Mesendoderm (in vitro differentiated cells): ENCODE results near the gene PRIM2.
"Not testable (repeated sequence)": the region's sequence is repeated elsewhere in the genome, so short reads cannot be mapped to it uniquely, and the experiment has no call there.

Source experiments
- DNase-seq: peaks from one replicate; pipeline ENCODE4 v3.0.0; 2013
- H2AK5ac ChIP-seq: 2 replicates; pipeline ENCODE4 v1.6.1; 2013; ENCODE audit warnings: low read length, inconsistent platforms
- H2BK120ac ChIP-seq: 2 replicates; pipeline ENCODE4 v1.6.1; 2013; ENCODE audit warnings: low read depth, mild to moderate bottlenecking, low read length, moderate library complexity, mixed read lengths
- H2BK15ac ChIP-seq: replicated peaks from 2 replicates; pipeline ENCODE4 v1.6.1; 2013; ENCODE audit warnings: low read depth, mild to moderate bottlenecking, moderate library complexity
- H2BK5ac ChIP-seq: 2 replicates; pipeline ENCODE4 v1.6.1; 2013; ENCODE audit warnings: low read length, inconsistent platforms
- H3K18ac ChIP-seq: 2 replicates; pipeline ENCODE4 v1.6.1; 2013; ENCODE audit warnings: mild to moderate bottlenecking, low read length, mixed read lengths
- H3K23ac ChIP-seq: one replicate; pipeline ENCODE4 v1.6.1; 2013; ENCODE audit warnings: low read length
- H3K27ac ChIP-seq: 2 replicates; pipeline ENCODE4 v1.5.1; 2013; ENCODE audit warnings: low read depth, mild to moderate bottlenecking, inconsistent platforms, low read length, moderate library complexity
- H3K27me3 ChIP-seq: 2 replicates; pipeline ENCODE4 v1.6.1; 2013; ENCODE audit warnings: low read length, control low read depth, mild to moderate bottlenecking, inconsistent platforms; ENCODE audit not compliant: insufficient read depth, poor library complexity
- H3K36me3 ChIP-seq: 2 replicates; pipeline ENCODE4 v1.6.1; 2013; ENCODE audit warnings: low read length, inconsistent platforms; ENCODE audit not compliant: control insufficient read depth, insufficient read depth
- H3K4ac ChIP-seq: one replicate; pipeline ENCODE4 v1.6.1; 2013; ENCODE audit warnings: low read depth, mild to moderate bottlenecking, low read length, moderate library complexity
- H3K4me1 ChIP-seq: 2 replicates; pipeline ENCODE4 v1.6.1; 2013; ENCODE audit warnings: low read depth, low read length, inconsistent platforms; ENCODE audit not compliant: control insufficient read depth
- H3K4me2 ChIP-seq: 2 replicates; pipeline ENCODE4 v1.6.1; 2013; ENCODE audit warnings: low read length
- H3K4me3 ChIP-seq: 2 replicates; pipeline ENCODE4 v1.5.1; 2013; ENCODE audit warnings: mild to moderate bottlenecking, low read length
- H3K56ac ChIP-seq: one replicate; pipeline ENCODE4 v1.6.1; 2013; ENCODE audit warnings: low read length
- H3K79me1 ChIP-seq: 2 replicates; pipeline ENCODE4 v1.6.1; 2013; ENCODE audit warnings: low read length, inconsistent platforms
- H3K79me2 ChIP-seq: 2 replicates; pipeline ENCODE4 v1.6.1; 2013; ENCODE audit warnings: mild to moderate bottlenecking, low read length; ENCODE audit not compliant: control insufficient read depth, insufficient read depth
- H3K9ac ChIP-seq: 2 replicates; pipeline ENCODE4 v1.6.1; 2013; ENCODE audit warnings: low read length, inconsistent platforms
- H4K5ac ChIP-seq: one replicate; pipeline ENCODE4 v1.6.1; 2013; ENCODE audit warnings: low read length
- H4K8ac ChIP-seq: one replicate; pipeline ENCODE4 v1.6.1; 2013; ENCODE audit warnings: low read depth, mild to moderate bottlenecking, control low read depth, low read length, moderate library complexity
- WGBS: extraction: QIAGEN DNeasy Blood & Tissue Kit; methylation state at CpG from one replicate; pipeline ENCODE4 v1.1.7; 2013; ENCODE audit warnings: low lambda C conversion rate, missing lambda C conversion rate; ENCODE audit not compliant: insufficient coverage; ENCODE audit errors: extremely low coverage; 5-methylcytosine and 5-hydroxymethylcytosine counted together

Gene PRIM2

DNA sequence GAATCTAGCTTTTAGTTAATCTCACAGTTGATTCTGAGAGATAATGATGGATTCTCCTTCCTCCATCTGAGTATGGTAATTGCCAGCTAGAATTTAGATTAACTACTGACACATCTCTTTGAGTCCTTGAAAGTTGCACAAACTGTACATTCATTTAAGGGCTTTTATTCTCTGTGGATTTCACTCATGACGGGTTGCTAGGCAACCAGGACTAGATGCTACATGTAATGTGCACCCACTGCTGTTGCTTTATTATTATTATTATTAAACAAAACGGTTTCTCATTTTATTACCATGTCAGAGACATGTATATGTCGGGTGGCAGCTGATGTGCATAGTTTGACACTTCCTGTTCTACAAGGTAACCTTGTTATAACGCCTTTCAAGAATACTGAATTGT lies 193.0 kb downstream of the PRIM2 start:
- not testable (repeated sequence) for H3K4me3 ChIP-seq, H2AK5ac ChIP-seq, H3K56ac ChIP-seq, H3K4me1 ChIP-seq, H3K27ac ChIP-seq, H3K18ac ChIP-seq, H3K9ac ChIP-seq, DNase-seq, H3K27me3 ChIP-seq, H2BK5ac ChIP-seq, H2BK120ac ChIP-seq, H3K4me2 ChIP-seq, H2BK15ac ChIP-seq, H4K5ac ChIP-seq, H3K4ac ChIP-seq, H3K23ac ChIP-seq, H3K36me3 ChIP-seq, H3K79me2 ChIP-seq, H3K79me1 ChIP-seq, H4K8ac ChIP-seq
- WGBS = no CpG with 5 or more reads among the region's 4 CpGs

DNA sequence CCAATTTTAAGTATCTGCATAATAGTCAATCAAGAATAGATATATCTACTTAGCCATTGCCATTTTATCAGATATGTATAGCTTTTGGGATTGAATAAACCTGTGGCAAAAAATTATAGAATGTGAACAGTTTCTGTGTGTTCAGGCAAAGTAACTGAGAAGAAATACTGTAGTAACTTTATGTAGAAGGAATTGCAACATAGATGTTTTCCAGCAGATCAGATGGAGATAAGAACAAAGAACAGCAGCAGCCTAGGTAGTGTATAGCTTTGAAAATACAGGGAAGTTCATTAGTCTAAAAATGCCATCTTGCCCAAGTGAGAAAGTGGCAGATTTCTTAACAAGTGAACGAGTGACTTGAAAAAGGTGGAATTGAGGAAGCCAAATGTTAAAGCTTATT lies 197.7 kb downstream of the PRIM2 start:
- not testable (repeated sequence) for H2AK5ac ChIP-seq, H3K27ac ChIP-seq, H2BK120ac ChIP-seq, H3K4ac ChIP-seq, H3K4me3 ChIP-seq, H4K8ac ChIP-seq, H3K9ac ChIP-seq, H4K5ac ChIP-seq, H3K56ac ChIP-seq, H3K18ac ChIP-seq, H3K79me2 ChIP-seq, DNase-seq, H2BK15ac ChIP-seq, H3K36me3 ChIP-seq, H3K79me1 ChIP-seq, H3K4me1 ChIP-seq, H3K27me3 ChIP-seq, H3K23ac ChIP-seq, H2BK5ac ChIP-seq, H3K4me2 ChIP-seq
- WGBS = no CpG with 5 or more reads among the region's 1 CpG

DNA sequence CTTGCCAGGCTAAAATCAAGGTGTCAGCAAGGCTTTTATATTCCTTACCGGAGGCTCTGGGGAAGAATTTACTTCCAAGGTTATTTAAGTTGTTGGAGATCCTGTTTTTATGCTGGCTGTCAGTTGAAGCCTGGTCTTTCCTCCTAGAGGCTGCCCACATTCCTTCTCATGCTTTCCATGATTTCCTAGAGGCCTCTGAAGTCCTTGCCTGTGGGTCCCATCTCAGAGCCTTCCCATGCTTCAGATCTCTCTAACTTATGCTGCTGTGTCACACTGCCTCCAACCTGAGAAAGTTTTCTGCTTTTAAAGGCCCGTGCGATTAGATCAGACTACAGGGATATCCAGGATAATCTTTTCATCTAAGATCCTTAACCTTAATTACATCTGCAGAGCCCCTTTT lies 198.4 kb downstream of the PRIM2 start:
- not testable (repeated sequence) for H3K4me2 ChIP-seq, H4K8ac ChIP-seq, H3K4me1 ChIP-seq, H3K4ac ChIP-seq, DNase-seq, H2BK15ac ChIP-seq, H3K79me2 ChIP-seq, H2BK5ac ChIP-seq, H2BK120ac ChIP-seq, H3K27ac ChIP-seq, H3K56ac ChIP-seq, H3K27me3 ChIP-seq, H3K23ac ChIP-seq, H3K4me3 ChIP-seq, H3K79me1 ChIP-seq, H3K18ac ChIP-seq, H2AK5ac ChIP-seq, H3K9ac ChIP-seq, H3K36me3 ChIP-seq, H4K5ac ChIP-seq
- WGBS = no CpG with 5 or more reads among the region's 3 CpGs

DNA sequence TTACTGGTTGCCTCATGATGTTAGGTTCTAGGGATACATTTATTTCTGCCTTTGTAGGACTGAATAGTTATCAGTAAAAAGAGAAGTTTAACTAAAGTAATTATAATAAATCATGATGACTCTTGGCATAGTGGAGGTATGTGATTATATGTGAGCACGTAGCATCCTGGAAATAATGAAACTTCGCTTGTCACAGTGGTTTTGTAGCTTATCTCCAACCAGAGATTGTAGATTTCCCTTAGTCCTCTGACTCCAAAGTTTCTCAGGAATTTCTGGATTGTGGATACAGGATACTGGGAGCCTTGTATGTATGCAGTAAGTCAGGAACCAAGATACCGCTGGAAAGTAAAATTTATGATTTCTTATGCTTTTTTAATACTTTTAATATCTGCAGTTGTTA lies 199.3 kb downstream of the PRIM2 start:
- not testable (repeated sequence) for H3K79me1 ChIP-seq, H2BK5ac ChIP-seq, H4K5ac ChIP-seq, H2AK5ac ChIP-seq, H3K18ac ChIP-seq, H3K27ac ChIP-seq, H3K36me3 ChIP-seq, H3K4me2 ChIP-seq, H3K27me3 ChIP-seq, H3K4me3 ChIP-seq, H3K4me1 ChIP-seq, H4K8ac ChIP-seq, H3K79me2 ChIP-seq, H3K9ac ChIP-seq, H3K4ac ChIP-seq, H3K23ac ChIP-seq, H3K56ac ChIP-seq, H2BK15ac ChIP-seq, H2BK120ac ChIP-seq
- DNase-seq = peak; percentile 54
- WGBS = no CpG with 5 or more reads among the region's 3 CpGs

DNA sequence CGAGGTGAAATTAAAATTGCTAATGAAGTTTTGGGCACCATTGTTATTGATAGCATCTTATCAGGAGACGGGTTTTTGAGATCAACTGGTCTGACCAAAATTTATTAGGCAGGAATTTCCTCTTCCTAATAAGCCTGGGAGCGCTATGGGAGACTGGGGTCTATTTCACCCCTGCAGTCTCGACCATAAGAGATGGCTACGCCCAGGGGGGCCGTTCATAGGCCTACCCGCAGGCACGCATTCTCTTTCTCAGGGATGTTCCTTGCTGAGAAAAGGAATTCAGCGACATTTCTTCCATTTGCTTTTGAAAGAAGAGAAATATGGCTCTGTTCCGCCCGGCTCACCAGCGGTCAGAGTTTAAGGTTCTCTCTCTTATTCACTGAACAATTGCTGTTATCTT lies 201.8 kb downstream of the PRIM2 start:
- H3K27ac ChIP-seq, H4K5ac ChIP-seq, H3K27me3 ChIP-seq, H3K36me3 ChIP-seq, H3K18ac ChIP-seq, H2BK15ac ChIP-seq, H3K4me2 ChIP-seq, H3K23ac ChIP-seq, H3K4me3 ChIP-seq, H4K8ac ChIP-seq, H2AK5ac ChIP-seq, H3K56ac ChIP-seq, H3K9ac ChIP-seq, H3K4ac ChIP-seq, H2BK120ac ChIP-seq, H3K4me1 ChIP-seq, H3K79me2 ChIP-seq, H3K79me1 ChIP-seq, H2BK5ac ChIP-seq: not testable (repeated sequence)
- peak; percentile 66 for DNase-seq
- WGBS = no CpG with 5 or more reads among the region's 12 CpGs

DNA sequence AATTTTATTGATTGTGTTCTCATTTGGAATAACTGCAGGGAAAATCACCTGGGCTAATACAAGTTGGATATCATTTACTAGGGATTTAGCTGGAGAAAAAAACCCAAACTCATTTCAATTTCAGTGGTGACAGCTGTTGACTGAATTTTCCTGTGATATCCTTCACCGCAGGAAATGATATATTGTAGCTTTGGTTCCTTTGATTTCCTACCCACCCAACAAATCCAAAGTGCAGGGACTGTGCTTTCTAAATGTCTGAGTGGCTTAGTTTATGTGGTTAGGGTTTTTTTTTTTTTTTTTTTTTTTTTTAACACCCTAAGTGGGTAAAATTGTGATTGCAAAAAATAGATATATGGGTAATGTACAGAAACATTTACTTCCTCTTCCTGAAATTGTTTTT lies 203.7 kb downstream of the PRIM2 start:
- not testable (repeated sequence) for H3K56ac ChIP-seq, H4K5ac ChIP-seq, H2BK120ac ChIP-seq, H2BK15ac ChIP-seq, H4K8ac ChIP-seq, H3K23ac ChIP-seq, H3K4me2 ChIP-seq, DNase-seq, H3K4me1 ChIP-seq, H3K4ac ChIP-seq, H3K27ac ChIP-seq, H3K79me2 ChIP-seq, H3K9ac ChIP-seq, H3K4me3 ChIP-seq, H2AK5ac ChIP-seq, H2BK5ac ChIP-seq, H3K79me1 ChIP-seq, H3K27me3 ChIP-seq, H3K36me3 ChIP-seq, H3K18ac ChIP-seq
- WGBS = no CpG with 5 or more reads among the region's 1 CpG
